ENCODE measurements around the gene MOCS3. TPM values are rescaled to one million over a fixed set of nuclear protein-coding genes. Genes with fewer than 3 reads are reported as not detected.

MOCS3 gene
- total RNA-seq, 1 experiment from 2014 or later: 10.1 TPM

DNA sequence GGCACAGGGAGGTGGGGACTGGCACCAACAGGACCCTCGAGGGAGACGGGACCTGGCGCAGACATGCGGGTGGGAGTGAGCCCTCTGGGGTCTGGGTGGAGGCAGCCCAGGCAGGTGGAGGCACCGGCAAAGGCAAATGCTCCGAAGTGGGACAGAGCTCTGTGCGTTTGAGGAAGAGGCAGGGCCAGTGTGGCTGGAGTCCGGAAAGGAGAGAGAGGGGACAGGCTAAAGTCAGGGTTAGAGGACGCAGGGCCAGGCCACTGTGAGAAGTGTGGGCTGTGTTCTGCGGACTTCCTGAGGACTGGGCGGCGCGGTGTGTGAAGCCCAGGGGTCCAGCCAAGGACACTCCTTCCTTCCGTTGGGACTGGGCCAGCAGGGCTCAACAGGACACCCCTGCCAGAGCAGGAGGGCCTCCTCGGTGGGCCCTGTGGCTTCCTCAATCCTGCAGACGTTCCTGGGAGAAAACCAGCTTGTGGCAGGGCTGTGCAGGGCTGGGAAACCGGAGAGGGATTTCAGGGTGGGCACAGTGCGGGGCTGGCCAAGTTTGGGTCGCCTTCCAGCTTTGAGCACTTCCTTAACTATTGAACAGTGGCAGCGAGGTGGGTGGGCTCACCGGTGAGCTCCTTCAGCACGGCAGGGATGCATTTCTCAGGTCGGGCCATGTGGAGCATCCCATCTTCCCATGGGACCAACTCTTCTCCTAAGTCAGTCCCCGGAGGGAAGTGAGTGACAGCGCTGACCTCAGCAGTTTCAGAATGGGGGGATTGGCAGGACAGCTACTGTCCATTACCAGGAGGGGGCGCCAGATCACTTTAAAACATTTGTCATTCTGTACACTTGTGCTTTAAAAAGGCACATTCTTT lies 22.5 kb downstream of the MOCS3 start:
- peak; percentile 76 for DNase-seq (ENCODE audit: low read depth)

DNA sequence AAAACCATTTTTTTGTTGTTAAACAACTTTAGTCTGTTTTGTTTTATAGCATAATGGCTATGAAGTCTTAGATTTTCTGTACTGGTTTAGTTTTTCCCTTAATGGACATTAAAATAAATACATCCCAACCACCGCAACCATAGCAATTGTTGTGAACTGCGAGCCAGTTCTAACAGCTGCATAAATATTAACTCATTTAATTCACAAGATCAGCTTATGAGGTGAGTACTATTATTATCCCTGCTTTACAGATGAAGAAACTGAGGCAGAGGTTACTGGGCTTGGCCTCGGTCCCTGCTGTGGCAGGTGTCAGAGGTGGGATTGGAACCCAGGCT lies 23.1 kb downstream of the MOCS3 start:
- DNase-seq (ENCODE audit: low read depth): no peak

DNA sequence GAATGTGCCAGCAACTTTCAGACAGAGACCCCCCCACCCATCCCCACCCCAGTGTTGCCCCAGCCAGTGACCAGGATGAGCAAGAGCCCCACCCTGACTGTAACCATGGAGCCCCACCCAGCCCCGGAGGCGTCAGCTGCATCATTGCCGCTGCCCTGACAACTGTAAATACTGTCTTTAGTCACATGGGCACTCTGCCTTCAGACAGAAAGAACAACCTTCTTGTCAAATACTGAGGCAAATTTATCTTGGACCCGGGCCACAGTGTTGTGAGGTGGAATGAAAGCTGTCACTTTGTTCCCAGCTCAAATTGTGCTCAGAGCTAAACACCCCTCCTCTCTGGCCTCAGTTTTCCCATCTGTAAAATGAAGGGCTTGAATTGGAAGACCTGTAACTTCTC lies 23.7 kb downstream of the MOCS3 start:
- DNase-seq (ENCODE audit: low read depth): peak; percentile 87

DNA sequence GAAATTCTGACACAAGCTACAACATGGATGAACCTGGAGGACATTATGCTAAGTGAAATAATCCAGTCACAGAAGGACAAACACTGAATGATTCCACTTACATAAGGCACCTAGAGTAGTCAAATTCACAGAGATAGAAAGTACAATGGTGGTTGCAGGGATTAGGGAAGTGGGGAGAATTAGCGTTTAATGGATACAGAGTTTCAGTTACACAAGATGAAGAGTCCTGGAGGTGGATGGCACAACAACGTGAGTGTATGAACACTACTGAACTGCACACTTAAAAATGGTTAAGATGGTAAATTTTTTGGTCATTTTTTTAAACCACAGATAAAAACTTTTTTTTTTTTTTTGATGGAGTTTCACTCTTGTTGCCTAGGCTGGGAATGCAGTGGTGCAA lies 24.7 kb downstream of the MOCS3 start:
- no peak for DNase-seq (ENCODE audit: low read depth)

DNA sequence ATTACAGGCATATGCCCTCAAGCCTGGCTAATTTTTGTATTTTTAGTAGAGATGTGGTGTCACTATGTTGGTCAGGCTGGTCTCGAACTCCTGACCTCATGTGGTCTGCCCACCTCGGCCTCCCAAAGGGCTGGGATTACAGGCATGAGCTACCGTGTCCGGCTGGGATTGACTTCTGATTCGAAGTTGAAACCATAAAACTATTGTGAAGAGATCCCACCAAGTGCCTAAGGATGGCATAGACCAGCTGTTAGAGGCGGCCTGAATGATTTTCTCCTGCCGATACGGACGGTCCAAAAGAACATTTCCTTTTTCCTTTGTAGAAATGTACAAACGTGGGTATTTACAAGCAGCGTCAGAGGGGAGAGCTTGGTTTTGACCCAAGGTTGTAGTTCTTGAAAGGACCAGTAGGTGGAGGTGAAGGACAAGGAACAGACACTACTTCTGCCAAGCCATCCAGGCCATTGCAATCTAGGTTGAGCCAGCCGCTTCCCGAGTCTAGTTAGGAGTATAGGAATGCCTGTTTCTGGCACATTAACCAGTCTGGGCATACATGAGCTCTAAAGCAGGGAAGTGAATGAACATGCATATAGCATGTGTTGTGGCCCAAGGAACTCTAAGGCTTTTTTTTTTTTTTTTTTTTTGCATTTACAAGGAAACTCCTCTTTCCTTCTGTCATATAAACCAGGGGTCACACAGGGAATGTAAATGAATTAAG lies 29.0 kb downstream of the MOCS3 start:
- peak; percentile 92 for DNase-seq (ENCODE audit: low read depth)

GRCh38 chr20:50991076-50991475 lies 32.5 kb downstream of the MOCS3 start:
- DNase-seq (ENCODE audit: low read depth): no peak

DNA sequence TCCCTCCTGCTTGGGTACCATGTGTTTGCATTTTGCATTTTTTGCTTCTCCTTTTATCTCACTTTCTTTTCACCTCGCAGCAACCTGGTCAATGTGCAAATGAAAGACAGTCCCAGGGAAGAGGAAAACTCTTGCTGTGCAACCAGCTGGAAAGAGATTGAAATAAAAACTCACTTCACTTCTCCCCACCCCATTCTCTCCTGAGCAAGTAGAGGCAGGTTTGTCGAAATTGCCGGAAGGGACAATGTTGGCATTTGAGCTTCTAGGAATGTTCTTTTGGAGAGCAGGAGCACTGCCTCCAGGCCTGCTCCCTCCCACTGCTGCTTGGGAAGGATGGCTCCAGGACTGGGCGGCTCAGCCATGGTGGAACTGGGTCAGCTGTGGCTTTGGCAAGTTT lies 33.7 kb downstream of the MOCS3 start:
- no peak for DNase-seq (ENCODE audit: low read depth)

DNA sequence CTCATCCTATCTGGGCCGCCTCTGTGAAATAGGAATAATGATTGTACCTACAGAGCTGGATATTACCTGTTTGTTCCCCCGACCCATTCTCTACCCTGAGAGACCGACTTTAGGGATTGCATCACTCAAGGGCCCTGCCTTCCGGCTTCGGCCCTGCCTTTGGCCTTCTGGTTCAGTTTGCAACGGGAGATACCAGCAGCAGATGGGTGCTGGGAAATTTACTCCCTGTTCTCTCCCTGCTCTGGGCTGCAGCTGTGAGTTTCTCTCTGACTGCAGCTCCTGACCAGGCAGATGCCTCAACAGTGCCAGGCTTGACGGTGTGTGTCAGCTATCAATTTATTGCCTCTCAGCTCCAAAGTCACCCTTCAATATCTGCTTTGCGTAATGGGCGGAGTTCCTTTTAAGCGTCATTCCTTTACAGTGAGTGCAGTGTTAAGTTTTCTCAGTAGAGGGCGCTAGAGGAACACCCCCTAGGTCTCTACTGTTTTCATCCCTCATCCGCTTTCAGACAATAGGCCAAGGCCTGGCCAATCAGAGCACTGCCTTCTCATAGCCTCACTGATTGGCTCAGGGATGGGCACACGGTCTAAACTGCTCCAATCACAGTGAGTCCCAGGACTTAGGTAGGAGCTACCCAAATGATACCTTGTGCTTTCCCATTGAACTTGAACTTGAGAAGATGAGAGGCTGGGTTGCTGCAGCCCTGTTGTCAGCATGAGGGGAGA lies 34.3 kb downstream of the MOCS3 start:
- peak; percentile 86 for DNase-seq (ENCODE audit: low read depth)

- no peak for DNase-seq (ENCODE audit: low read depth)
Measured at GRCh38 chr20:50993876-50994275, 35.3 kb downstream of the MOCS3 start.

DNA sequence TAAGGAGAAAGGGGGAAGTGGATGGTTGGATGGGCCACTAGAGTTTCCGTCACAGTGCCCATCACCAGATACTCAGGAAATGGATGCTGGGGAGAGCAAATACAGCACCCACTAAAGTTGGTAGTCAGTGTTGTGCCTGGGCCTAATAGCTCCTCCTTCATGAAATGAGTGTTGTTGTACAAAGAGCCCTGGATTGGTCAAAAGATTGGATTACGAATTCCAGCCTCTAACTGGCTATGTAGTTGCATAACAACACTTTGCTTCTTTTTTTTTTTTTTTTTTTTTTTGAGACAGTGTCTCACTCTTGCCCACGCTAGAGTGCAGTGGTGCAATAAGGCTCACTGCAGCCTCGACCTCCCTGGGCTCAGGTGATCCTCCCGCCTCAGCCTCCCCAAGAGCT lies 36.9 kb downstream of the MOCS3 start:
- DNase-seq (ENCODE audit: low read depth): peak; percentile 35

DNA sequence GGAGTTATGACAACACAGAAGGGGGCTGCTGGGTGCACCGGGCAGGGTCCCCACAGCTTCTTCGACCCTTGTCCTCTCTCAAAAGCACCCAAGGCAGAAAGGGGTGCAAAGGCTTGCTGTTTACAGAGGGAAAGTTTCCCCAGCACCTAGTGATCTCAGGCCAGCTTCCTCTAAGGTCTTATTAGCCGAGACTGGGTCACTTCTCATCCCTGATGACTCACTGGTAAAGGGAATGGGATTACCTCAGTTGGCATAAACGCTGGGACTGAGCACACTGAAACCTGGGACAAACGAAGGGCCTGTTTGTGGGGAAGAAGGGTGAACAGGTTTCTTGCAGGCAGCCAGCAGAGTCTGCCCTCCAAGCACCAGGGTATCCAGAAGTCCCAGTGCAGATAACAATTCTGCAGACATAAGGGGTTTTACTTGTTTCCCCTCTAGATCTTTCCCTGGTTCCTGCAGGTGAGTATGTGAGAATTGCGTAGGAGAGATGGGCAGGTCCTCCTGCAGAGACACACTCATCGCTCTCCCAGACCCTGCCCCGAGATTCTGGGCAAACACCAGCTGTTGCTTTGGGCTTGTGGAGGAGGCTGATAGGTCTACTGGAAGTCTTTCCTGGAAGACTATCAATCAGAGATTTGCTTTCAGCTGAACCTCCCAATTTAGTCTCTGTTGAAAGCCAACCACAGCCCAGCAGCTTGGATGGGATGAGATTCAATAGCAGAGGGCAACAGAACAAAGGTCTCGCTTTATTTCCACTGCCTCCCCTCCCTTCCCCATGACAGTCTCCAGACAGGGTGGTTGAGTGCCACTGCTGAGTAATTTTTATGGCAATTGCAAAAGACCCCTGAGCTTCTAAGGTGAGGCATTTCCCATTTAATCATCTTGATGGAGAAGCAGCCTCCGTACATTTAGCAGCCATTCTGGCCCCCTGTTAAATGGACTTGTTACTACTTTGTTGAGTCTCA lies 38.6 kb downstream of the MOCS3 start:
- DNase-seq (ENCODE audit: low read depth): peak; percentile 44

DNA sequence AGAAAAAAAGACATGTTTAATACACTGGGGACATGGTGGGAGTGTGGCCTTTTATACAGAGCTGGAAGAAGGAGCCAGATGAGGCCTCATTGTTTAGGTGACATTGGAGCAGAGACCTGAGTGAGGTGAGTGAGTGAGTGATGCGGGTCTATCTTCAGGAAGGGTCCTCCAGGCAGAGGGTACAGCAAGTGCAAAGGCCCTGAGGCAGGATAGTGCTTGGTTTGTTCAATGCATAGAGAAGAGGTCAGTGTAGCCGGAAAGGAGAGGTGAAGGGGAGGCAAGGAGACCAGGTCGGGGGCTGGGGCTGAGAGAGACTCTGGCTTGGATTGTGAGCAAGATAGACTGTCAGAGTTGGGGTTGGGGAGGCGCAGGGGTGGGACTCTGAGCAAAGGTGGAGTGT lies 40.7 kb downstream of the MOCS3 start:
- no peak for DNase-seq (ENCODE audit: low read depth)

GRCh38 chr20:51001430-51002265 lies 43.0 kb downstream of the MOCS3 start:
- no peak for DNase-seq (ENCODE audit: low read depth)

GRCh38 chr20:51002633-51003032 lies 44.0 kb downstream of the MOCS3 start:
- no peak for DNase-seq (ENCODE audit: low read depth)

GRCh38 chr20:51003753-51004152 lies 45.1 kb downstream of the MOCS3 start:
- DNase-seq (ENCODE audit: low read depth): no peak

GRCh38 chr20:51004305-51004727 lies 45.7 kb downstream of the MOCS3 start:
- DNase-seq (ENCODE audit: low read depth): no peak

GRCh38 chr20:51004781-51005180 lies 46.2 kb downstream of the MOCS3 start:
- no peak for DNase-seq (ENCODE audit: low read depth)

DNA sequence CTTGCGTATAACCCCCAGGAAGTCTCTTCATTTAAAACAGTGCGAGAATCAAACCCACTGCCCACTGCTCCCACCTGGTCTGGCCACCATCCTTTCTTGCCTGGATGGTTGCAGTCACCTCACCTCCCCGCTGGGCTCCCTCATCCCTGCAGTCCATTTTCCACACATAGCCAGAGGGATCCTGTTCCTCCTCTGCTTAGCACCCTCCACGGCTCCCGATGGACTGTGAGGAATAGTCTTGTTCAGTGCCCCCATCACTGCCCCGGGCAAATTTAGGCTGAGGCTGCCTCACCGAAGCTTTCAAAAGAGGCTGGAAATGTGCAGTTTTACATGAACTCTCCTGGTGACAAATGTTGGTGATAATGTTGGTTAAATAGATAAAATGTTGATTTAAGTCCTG lies 46.6 kb downstream of the MOCS3 start:
- no peak for DNase-seq (ENCODE audit: low read depth)

DNA sequence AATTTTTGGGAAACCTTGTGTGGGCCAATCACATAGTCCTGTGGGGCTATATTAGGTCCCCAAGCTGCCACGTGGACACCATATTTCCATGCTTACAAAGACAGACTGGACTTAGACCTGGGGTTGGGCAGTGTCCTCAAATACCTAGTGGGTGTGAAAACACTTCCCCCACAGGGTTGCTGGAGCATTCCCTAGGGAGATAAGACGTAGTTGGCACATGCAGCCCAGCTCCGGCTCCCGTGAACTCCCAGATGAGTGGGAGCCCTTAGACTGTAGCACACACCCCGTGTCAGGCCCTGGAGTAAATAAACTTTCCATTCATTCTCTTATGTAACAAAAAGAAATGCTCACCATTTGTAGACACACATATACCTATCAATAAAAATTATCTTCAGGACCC lies 50.1 kb downstream of the MOCS3 start:
- no peak for DNase-seq (ENCODE audit: low read depth)

DNA sequence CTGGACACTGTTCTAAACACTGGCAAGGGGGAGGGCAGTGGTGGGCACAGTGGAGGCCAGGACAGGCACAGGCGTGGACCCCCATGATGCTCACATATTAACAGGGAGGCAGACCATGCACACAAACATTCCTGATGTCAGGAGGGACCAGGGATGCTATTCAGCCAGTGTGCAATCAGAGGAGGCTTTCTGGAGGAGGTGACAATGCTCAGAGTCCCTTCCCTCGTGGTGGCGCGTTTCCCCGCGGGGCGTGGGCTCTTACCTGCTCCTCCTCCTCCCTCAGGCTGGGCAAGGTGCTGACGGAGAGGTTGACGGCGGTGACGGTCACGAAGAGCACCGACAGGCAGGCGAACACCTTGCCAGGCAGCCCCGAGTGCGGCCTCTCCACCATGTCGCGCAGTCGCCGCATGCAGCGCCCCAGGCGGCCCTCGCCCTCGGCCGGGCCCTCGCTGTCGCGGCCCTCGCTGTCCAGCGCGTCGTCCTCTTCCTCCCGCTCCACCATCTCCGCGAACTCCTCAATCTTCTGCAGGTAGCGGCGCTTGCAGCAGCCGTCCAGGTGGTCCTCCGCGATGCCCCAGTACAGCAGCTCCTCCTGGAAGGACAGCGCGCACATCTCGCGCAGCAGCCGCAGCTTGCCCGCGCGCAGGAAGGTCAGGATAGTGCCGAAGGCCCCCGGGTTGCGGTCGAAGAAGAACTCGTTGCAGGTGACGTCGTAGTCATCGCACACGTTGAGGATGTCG lies 50.9 kb downstream of the MOCS3 start:
- no peak for DNase-seq (ENCODE audit: low read depth)

Measured in RPMI7951 (cell line).